ENCODE measurements around the gene PPIE.

GRCh38 chr1:39776886-39777285 lies 38.2 kb downstream of the PPIE start:
- TF ChIP-seq CTCF (IDR thresholded peaks at IDR 0.05; ENCODE audit: low read depth, low read length) = no peak
- TF ChIP-seq POLR2A (IDR thresholded peaks at IDR 0.05; ENCODE audit: extremely low read depth, insufficient read length) = no peak

Data from NB4 (cell line).